ENCODE data around the gene PEAR1. TPM values are rescaled to one million over a fixed set of nuclear protein-coding genes. Genes with fewer than 3 reads are reported as not detected.
A peak's percentile ranks its signal among the peaks of the same experiment; 100 is the strongest.

The PEAR1 gene, protein sequence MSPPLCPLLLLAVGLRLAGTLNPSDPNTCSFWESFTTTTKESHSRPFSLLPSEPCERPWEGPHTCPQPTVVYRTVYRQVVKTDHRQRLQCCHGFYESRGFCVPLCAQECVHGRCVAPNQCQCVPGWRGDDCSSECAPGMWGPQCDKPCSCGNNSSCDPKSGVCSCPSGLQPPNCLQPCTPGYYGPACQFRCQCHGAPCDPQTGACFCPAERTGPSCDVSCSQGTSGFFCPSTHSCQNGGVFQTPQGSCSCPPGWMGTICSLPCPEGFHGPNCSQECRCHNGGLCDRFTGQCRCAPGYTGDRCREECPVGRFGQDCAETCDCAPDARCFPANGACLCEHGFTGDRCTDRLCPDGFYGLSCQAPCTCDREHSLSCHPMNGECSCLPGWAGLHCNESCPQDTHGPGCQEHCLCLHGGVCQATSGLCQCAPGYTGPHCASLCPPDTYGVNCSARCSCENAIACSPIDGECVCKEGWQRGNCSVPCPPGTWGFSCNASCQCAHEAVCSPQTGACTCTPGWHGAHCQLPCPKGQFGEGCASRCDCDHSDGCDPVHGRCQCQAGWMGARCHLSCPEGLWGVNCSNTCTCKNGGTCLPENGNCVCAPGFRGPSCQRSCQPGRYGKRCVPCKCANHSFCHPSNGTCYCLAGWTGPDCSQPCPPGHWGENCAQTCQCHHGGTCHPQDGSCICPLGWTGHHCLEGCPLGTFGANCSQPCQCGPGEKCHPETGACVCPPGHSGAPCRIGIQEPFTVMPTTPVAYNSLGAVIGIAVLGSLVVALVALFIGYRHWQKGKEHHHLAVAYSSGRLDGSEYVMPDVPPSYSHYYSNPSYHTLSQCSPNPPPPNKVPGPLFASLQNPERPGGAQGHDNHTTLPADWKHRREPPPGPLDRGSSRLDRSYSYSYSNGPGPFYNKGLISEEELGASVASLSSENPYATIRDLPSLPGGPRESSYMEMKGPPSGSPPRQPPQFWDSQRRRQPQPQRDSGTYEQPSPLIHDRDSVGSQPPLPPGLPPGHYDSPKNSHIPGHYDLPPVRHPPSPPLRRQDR
- total RNA-seq, result 12.7 TPM

DNA sequence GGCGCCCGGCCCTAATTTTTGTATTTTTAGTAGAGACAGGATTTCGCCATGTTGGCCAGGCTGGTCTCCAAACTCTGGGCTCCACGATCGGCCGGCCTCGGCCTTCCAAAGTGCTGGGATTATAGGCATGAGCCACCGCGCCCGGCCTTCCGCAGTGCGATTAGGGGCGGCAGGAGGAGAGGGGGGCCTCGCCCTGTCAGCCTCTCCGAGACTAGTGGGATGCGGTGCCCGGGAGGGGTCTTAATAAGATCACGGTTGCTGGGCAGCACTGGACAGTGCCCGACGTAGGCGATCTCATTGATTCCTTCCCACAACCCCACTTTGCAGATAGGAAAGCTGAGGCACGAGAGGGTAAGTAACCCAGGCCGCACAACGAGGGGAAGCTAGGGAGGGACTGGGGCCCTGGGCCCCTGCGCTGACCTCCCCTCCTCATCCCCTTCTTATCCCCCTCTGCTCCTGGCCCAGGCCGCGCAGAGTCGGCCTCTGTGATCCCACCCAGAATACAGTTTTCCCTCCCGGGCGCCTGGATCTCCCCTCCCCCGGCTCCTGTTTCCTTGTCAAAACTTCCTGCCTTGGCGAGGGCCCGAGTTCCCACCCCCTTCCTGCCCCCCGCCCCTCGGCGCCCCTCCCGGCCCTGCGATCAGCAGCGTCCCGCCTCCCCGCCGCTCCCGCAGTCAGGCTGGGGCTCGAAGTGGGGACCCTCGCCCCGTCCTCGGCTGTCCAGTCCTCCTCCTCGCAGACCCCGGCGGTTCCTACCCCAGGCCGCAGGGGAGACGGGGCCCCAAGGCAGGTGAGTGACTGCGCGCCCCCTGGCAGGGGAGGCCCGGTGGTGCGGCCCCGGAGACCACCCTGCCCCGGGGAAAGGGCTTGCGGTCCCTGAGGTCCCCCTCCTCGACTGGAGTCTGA, at the start of gene PEAR1:
TSS of gene PEAR1 (plus strand) at position 671 of the 906 bp plus-strand sequence. CDS start 10,209 bp downstream, outside the sequence.
- peak in 1 of 3 donors; percentile 22 for DNase-seq (ENCODE audit: low read depth in 2 of 3, low spot score in 2 of 3)

DNA sequence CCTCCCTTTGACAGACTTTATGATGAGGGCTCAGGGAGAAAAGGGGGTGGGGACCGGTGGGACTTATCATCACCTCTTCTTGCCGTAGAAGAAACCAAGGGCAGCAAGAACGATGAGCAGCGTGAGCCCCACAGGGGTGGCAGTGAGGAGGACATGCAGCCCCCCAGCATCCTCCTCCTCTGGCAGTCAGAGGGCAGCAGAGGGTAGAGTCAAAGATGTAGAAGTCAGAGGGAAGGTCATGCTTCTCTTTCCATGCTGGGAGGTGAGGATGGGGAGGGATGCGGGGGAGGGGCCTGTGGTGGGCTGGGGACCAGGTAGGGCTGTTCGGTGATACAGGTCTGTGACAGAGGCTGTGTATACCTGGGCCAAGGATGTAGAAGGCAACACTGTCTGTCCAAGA, 49.4 kb upstream of the PEAR1 start:
- DNase-seq (ENCODE audit: low read depth in 2 of 3, low spot score in 2 of 3), result peak in 1 of 3 donors; percentile 36

DNA sequence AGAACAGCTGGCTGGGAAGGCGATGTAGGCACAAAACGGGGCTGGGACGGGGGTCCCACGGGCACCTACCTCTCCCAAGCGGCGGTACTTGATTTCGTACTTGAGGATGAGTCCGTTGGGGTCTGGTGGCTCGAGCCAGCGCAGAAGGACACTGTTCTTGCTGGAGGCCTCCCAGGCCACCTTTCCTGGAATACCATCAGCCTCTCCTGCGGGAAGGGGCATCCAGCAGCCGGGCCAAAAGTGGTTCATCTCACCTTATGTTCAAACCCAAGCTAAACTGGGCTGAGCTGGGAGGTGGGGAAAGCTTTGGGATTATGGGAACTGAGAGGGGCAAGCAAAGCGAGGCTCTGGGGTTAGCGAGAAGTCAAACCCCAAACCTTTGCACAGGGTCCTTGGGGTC, 48.9 kb upstream of the PEAR1 start:
- no peak for DNase-seq (ENCODE audit: low read depth in 2 of 3, low spot score in 2 of 3)

DNA sequence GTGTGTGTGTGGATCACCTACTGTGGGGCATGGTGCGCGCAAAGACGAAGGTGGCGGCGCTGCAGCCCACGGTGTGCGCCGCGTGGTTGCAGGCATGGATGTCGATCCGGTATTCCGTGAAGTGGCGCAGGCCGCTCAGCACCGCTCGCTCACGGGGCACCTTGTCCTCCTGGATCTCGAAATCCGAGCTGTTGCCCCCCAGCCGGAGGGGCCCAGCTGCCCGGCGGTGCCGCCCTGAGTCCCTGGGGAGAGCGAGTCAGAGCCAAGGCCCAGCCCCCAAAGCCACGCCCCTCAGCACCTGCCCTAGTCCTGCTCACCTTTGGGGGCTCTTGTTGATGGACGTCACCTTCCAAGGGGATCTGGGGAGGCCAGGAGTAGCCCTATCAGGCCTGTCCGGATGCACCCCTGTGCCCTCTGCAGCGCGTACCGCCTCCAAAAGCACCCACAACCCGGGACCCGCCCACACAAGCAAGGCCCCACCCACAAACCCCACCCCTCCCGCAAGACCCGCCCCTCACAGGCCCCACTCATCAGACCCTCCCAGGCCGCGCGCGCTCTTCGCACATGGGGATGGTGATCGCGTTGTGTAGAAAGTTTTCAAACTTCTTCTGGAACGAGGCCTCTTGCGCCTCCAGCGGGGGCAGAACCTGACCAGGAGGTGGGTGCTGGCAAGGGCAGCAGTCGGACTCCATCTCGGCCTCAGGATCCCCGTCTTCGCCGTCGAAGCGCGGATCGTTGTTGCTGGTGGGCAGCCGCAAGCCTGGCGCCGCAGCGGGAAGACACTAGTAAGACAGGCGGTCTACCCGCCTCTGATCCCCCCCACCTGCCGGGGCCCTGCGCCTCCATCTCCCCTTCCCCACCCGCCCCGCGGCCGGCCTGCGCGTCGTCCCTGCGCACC, 48.2 kb upstream of the PEAR1 start:
- peak in 2 of 3 donors; percentile 54 to 68 for DNase-seq (ENCODE audit: low read depth in 2 of 3, low spot score in 2 of 3)

DNA sequence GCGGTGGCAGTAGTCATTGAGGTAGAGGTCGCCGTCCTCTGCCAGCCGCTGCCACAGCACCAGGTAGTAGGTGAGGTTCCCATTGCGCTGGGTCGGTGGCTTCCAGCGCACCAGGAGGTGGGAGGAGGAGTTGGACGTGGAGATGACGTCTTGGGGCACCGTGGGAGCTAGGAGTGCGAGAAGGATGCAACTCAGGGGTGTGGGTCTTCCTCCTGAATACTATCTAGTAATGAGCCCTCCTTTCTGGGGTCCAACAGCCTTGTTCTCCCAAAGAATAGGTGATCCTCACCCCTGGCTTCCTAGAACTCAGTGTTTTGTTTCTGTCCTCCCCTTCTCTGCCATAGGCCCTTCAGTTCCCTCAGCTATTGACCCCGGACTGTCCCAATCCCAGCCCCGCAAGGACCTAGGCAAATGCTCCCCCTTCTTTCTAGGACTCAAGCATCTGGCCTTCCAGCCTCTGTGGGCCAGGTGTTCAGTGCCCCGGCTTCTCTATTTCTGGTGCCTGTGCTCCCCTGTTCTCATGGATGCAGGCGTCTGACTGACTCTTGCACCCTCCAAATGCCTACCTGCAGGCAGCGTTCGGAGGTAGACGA, 47.5 kb upstream of the PEAR1 start:
- no peak for DNase-seq (ENCODE audit: low read depth in 2 of 3, low spot score in 2 of 3)

DNA sequence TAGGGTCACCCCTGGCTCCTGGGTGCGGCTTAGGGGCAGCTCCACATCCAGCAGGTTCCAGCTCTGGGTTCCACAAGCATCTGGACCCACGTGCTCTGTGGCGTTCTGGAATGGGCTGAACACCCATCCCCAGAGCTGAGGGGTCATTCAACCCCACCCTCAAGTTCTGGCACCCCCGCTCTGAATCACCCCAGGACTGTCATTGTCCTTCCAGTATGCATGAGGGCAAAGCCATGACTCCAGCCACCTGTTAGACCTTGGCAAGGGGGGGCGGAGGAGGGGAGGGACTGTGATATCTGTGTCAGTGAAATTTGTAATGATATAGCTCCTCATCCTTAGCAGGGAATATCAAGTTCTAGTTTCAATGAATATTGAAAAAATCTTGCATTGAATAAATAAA, 46.9 kb upstream of the PEAR1 start:
- DNase-seq (ENCODE audit: low read depth in 2 of 3, low spot score in 2 of 3), result no peak

DNA sequence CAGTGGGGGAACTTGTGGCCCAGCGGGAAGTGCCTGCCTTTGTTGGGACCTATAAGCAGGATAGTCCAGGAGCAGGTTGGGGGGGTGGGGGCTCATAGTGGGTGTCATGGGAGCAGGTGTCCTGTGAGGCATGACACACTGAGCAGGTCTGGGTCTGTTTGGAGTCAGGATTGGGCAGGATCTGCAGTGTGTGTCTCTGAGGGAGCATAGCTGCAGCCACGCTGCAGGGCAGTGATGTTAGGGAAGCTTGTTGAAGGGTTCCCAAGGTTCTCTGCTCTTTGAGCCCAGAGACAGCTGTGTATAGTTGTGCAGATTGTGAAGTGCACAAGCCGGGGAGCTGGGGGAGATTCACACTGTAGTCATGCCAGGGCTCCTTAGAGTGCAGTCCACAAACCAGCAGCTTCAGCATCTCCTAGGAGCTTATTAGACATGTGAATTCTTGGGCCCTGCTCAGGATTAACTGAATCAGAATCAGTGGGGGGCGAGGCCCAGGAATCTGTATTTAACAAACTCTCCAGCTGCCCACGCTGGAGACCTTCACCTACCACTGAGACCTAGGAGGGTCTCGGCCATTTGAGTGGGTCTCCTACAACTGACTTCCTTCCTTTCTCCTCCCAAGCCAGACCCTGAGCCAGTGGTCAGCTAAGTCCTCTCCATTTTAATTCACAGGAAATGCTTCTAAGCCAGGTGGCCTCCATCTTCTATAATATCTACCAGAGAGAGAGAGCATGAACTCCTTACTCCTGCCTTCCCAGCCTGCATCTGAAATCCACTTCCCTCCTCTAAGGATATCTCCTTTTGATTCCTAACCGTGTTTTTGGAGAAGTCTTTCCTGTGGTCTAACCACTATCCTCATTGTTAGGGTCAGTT, 45.7 kb upstream of the PEAR1 start:
- DNase-seq (ENCODE audit: low read depth in 2 of 3, low spot score in 2 of 3), result no peak

DNA sequence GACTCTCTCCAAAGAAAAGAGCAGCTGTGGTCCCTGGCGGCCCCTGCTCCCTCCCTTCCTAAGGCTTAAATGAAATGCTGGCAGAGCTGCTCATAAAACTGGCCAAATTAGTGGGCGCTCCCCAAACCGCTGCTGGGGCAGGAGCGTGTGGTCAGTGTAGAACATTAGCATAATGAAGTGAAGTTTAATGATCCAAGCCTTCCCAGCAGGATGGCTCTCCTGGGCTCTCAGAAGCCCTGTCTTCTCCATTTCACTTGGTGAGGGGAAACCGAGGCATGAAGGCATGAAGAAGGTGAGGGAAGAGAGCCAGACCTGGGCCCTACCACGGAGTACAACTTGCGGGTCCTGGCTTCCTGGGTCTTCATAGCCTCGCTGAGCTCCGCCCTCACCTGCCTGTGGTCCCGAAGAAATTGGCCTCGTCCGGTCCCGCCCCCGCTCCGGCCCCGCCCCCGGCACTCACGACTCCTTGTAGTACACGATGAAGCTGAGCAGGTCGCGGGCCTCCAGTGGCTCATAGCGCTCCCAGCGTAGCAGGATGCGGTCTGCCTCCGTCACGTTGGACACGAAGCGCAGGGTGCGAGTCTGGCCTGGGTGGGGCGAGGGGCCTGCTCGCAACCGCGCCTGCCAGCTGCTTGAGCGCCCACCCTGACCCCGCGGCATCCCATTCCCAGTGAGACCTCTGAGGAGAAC, 44.9 kb upstream of the PEAR1 start:
- peak; percentile 19 to 42 (median 39) for DNase-seq (ENCODE audit: low read depth in 2 of 3, low spot score in 2 of 3)

DNA sequence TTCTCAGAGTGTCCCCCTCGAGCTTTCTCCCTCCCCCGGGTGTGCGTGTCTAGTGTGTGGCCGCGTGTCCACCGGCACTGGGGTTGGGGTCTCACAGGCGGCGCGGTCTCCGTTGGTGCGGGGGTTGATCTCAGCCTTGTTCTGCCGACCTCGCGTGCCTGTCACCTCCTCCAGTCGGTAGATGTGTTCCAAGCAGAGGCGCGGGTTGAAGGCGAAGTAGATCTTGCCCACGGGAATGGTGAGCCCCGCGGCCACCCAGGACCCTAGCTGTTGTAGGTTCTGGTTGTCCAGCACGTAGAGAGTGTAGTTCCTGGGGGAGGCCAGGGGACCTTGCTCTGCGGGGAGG, 44.4 kb upstream of the PEAR1 start:
- DNase-seq (ENCODE audit: low read depth in 2 of 3, low spot score in 2 of 3), result no peak

DNA sequence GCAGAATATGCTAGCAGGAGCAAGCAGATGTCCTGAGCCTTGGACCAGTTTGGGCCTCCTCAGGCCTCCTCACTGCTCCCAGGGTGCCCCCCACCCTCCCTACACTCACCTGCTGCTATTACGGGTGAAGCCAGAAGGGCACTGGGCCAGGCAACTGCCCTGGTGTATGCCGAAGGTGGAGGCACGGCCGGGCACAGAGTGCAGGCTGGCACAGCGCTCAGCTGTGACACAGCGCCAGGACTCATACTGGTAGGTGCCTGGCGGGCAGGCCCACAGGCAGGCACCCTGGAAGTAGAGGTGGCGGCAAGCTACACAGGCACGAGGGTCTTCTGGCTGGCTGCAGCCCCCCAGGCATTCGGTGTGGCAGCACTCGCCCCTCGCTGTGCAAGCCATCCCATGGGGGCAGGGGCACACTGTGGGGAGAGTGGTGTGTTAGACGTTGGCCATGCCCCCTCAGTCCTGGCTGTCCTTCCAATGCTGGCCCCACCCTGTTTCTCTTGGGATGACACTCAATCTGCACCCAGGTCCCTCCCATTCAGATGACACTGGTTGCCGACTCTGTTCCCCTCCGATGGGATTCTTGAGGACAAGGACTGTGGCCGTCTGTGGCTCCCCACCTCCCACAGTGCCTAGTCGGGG, 41.6 kb upstream of the PEAR1 start:
- no peak for DNase-seq (ENCODE audit: low read depth in 2 of 3, low spot score in 2 of 3)

DNA sequence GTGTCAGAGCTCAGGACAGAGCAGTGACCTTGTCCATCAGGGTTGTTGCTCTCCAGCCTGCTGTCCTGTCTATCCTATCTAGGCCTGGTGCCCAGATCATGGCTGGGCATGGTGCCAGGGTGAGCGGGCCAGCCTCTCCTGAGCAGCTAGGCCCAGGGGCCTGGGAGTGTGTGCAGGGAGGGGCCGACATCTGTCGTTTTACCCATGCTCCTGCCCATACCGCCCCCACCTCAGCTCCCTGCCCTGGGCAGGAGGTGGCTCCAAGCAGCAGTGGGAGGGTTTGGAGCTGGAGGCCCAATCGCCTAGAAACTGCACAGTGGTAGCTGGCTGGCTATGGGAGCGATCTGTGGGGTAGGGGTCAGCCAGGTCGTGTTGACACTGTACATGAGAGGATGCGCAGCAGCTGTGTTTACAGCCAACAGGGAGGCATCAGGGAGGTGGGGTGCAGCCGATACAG, 41.1 kb upstream of the PEAR1 start:
- no peak for DNase-seq (ENCODE audit: low read depth in 2 of 3, low spot score in 2 of 3)

DNA sequence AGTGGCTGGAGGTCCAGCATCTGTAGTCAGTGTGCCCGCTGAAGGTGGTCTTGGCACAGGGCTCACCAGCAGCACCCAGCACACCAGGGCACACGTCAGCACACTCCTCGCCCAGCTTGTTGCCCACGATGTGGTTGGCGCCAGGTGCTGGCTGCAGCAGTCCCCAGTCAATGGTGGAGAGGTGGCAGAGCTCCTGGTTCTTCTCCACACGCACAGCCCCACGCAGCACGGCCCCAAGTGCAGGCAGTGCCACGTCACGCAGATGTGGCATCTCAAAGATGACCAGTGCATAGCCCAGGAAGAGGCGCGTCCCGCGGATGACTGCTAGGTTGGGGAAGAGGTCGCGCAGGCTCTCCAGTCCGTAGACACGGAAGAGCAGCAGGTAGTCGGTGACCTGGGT, 39.8 kb upstream of the PEAR1 start:
- no peak for DNase-seq (ENCODE audit: low read depth in 2 of 3, low spot score in 2 of 3)

DNA sequence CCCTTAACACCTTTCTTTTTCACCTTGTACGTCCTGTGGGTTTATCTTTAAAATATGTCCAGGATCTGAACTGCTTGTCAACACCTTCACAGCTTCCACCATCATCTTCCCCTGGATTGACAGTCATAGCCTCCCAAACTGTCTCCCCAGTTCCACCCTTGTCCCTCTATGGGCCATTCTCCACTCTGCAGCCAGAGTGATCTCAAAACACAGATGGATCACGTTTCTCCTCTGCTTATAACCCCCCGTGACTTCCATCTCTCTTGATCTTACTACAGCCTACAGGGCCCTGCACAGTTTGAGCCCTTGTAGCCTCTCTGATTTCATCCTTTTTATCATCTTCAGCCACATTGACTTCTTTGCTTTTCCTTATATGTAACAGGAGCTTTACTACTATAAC, 38.9 kb upstream of the PEAR1 start:
- no peak for DNase-seq (ENCODE audit: low read depth in 2 of 3, low spot score in 2 of 3)

DNA sequence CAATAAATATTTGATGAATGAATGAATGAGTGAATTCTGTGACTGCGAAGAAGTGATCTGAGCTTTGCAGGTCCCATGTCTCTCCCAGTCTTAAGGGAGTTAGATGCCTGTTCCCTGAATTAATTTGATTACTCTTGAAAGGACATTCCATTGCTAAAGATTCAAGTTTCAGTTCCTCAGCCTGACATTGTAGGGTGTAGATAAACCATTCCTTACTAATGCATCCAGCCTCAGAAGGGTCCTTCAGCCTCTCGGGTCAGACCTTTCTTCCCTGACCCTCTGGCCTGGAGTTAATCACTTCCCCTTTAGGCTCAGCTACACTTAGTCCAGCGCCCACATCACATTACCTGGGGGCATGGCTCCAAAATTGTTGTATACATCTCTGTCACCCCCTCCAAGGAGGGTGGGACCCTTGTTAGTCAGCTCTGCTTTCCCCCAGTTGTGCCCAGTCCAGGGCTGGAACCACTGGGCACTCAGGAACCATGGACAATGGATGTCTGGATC, 37.2 kb upstream of the PEAR1 start:
- no peak for DNase-seq (ENCODE audit: low read depth in 2 of 3, low spot score in 2 of 3)

DNA sequence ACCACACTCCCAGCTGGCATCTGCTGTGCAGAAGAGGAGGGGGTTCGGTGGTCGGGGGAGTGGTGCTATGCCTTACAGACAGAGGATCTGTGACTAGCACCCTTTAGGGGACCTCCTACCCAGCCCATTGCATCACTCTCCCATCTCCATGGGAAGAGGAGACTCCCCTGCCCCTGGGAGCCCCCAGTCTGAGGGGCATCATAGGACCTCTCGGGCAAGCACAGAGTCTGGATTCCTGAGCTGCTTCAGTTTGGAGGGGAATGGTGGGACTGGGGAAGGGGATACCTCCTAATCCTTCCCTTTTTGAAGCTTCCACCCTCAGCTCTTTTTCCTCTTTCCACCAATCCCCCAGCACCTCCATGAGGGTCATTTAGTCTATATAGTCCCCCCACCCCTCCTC, 36.0 kb upstream of the PEAR1 start:
- DNase-seq (ENCODE audit: low read depth in 2 of 3, low spot score in 2 of 3), result no peak

DNA sequence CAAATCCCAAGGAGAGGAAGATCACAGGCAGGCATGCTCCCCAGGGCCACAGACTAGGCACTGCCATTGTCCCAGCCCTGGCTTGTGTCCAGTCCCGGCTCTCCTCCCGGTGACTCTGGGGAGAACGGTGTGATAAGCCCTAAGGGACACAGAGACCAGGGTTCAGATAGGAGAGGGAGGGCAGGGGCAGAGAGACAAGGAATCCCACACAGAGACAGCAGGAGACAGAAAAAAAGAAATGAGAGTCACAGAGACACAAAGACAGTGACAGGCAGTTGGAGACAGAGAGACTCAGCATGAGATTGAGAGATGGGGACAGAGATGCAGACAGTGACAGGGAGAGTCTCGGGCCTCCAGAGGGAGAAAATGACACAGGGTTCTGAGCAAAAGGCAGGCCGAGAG, 35.0 kb upstream of the PEAR1 start:
- no peak for DNase-seq (ENCODE audit: low read depth in 2 of 3, low spot score in 2 of 3)

Data from hematopoietic multipotent progenitor cell (in vitro differentiated cells).